Heart right ventricle (tissue), 16 donors: ENCODE data around the gene KRT24. TPM values are rescaled to one million over a fixed set of nuclear protein-coding genes. Genes with fewer than 3 reads are reported as not detected.

ENCODE experiments used
- ATAC-seq, 8 donors: fragments of 200-7000 bp; cut with Tn5 transposase; one replicate each; pipeline ENCODE4 v1.9.1; 2020; ENCODE audit warnings: mild to moderate bottlenecking in 8 of 8, moderate library complexity in 8 of 8, moderate number of reproducible peaks in 1 of 8
- DNase-seq, 2 donors: peaks; one replicate each; pipeline ENCODE4 v3.0.0-alpha.2; 2020
- H3K27ac ChIP-seq, 10 donors: fragments of 200-600 bp; sonication (generic) in 2 of 10; one replicate each; pipeline versions ENCODE4 v1.5.0 to v1.8.0; 2020 to 2022; ENCODE audit warnings: mild to moderate bottlenecking in 3 of 10
- H3K27me3 ChIP-seq, 7 donors: fragments of 200-600 bp; one replicate each; pipeline ENCODE4 v1.8.0; 2021 to 2022; ENCODE audit warnings: mild to moderate bottlenecking in 2 of 7
- H3K36me3 ChIP-seq, 9 donors: fragments of 200-600 bp; sonication (generic) in 1 of 9; one replicate each; pipeline versions ENCODE4 v1.5.0 to v1.8.0; 2020 to 2022; ENCODE audit warnings: mild to moderate bottlenecking in 2 of 9
- H3K4me1 ChIP-seq, 9 donors: fragments of 200-600 bp; sonication (generic) in 1 of 9; one replicate each; pipeline versions ENCODE4 v1.5.0 to v1.8.0; 2020 to 2022; ENCODE audit warnings: mild to moderate bottlenecking in 4 of 9
- H3K4me3 ChIP-seq, 10 donors: fragments of 200-600 bp; sonication (generic) in 2 of 10; one replicate each; pipeline versions ENCODE4 v1.5.0 to v1.8.0; 2020 to 2022; ENCODE audit warnings: mild to moderate bottlenecking in 7 of 10, moderate library complexity in 2 of 10
- H3K9me3 ChIP-seq, 11 donors: fragments of 200-600 bp in 10 of 11; sonication (generic) in 2 of 11; one replicate each; pipeline versions ENCODE4 v1.5.0 to v1.8.0; 2013 to 2022; ENCODE audit warnings: mild to moderate bottlenecking in 2 of 11, control low read depth in 1 of 11, moderate library complexity in 1 of 11
- CTCF ChIP-seq, 9 donors: fragments of 200-600 bp; sonication (generic) in 2 of 9; IDR thresholded peaks; one replicate each; pipeline versions ENCODE4 v1.5.0 to v1.8.0; 2021 to 2022; ENCODE audit warnings: antibody characterized with exemption in 9 of 9, mild to moderate bottlenecking in 5 of 9, moderate library complexity in 1 of 9
- WGBS, 2 donors: extraction: QIAGEN DNeasy Blood & Tissue Kit; methylation state at CpG; one replicate each; pipeline ENCODE4 v1.1.7; 2013; ENCODE audit warnings: inconsistent platforms in 1 of 2; 5-methylcytosine and 5-hydroxymethylcytosine counted together
- intact Hi-C, 10 donors: fragments of 100-400 bp; cut with DNase I; formaldehyde crosslinking; loops; one replicate each; pipeline versions ENCODE4 v1.11.1 to v1.14.2; 2022
- polyA plus RNA-seq, 2 donors: library from polyadenylated mRNA; stranded (reverse); fragments of 200-250 nt; gene quantifications; one replicate each; pipeline ENCODE4 v1.2.3, GENCODE V29; 2013
- total RNA-seq, 10 donors: library from RNA; stranded (reverse); fragmentation: NEBNext Ultra II Directional in 3 of 10; extraction: Animal tissue kit (Norgen Biotek cat#: 25700) in 3 of 10; gene quantifications; one replicate each; pipeline versions ENCODE4 v1.2.1 to v1.2.4, GENCODE V29; 2021 to 2023
- donor health status: Arrhythmogenic right ventricular cardiomyopathy.
- donor health status: ischemic (EF 13 %, LVEDD 7.1; RV severe dilation, severe dysfunction).
- donor health status: healthy with polysubstance abuse.
- donor health status: DM: no; HTN: yes; CAD: no.
- donor health status: DM: no; HTN: no; CAD: no.
- donor health status: ischemic (EF 25% LVEDD 6.9; RV normal size, moderate dysfunction).
- donor health status: ischemic (EF 25% LVEDD 5.7; RV mildly dilated, moderate dysfunction).
- donor health status: healthy.
- donor health status: DM: yes; HTN: yes; CAD: no.
- donor health status: Ischemic cardiomyopathy.
- donor health status: ischemic (EF 35%, LVEDD 5.7; RV mildly dilated, moderate dysfunction).
- donor health status: nonischemic (EF 11% LVEDD 7.7; RV severe dilation, severe dysfunction).
- donor health status: DM: yes; HTN: yes; CAD: no.
- donor health status: PGD.
- donor health status: ischemic (EF 29% LVEDD 5.4; RV normal size, mild dysfunction).
- donor health status: nonischemic (EF 23%, LVEDD 6.1; RV moderate dilation, normal function).

Gene KRT24
- total and polyA plus RNA-seq, 12 donors, result not detected

- no peak for ATAC-seq
- no peak for TF ChIP-seq CTCF (IDR thresholded peaks at IDR 0.05)
Measured at GRCh38 chr17:40658396-40658795, 45.2 kb downstream of the KRT24 start.

GRCh38 chr17:40651939-40652338 is 51.6 kb downstream of the KRT24 start:
- intact Hi-C loops, result no loop called here
- ATAC-seq, result no peak

More at GRCh38 chr17:40658396-40658795, 45.2 kb downstream of the KRT24 start:
- intact Hi-C loops, result no loop called here
- Histone ChIP-seq H3K27me3 (peaks cover 0 to 24% (median 0%) of the 10 kb centered on the region in 7 donors), H3K36me3 (no peaks in the 10 kb centered on the region), H3K4me1 (no peaks in the 10 kb centered on the region), H3K9me3 (no peaks in the 10 kb centered on the region), H3K27ac (no peak overlapping the region), H3K4me3 (no peak overlapping the region)
- no peak for DNase-seq

GRCh38 chr17:40648384-40648968 is 55.1 kb downstream of the KRT24 start:
- no peak for TF ChIP-seq CTCF (IDR thresholded peaks at IDR 0.05)
- Histone ChIP-seq H3K9me3 (no peaks in the 10 kb centered on the region), H3K36me3 (peaks cover 0 to 24% (median 8%) of the 10 kb centered on the region in 9 donors), H3K27ac (peak overlapping the region; percentile 96 to 100 (median 99)), H3K4me1 (peaks cover 14 to 48% (median 33%) of the 10 kb centered on the region in 9 donors), H3K4me3 (peak overlapping the region; percentile 76 to 96 (median 90)), H3K27me3 (no peaks in the 10 kb centered on the region)
- intact Hi-C loops, result no loop called here
- DNase-seq (peak in 1 of 2 donors; percentile 38), ATAC-seq (peak; percentile 23 to 75 (median 58))
- WGBS, 2 donors, result 2% methylated on average over 28 of the region's 28 CpGs

More at GRCh38 chr17:40651939-40652338, 51.6 kb downstream of the KRT24 start:
- no peak overlapping the region for H3K4me3 ChIP-seq
- 66 to 68% methylated on average over 5 of the region's 5 CpGs for WGBS, 2 donors
- no peak for TF ChIP-seq CTCF (IDR thresholded peaks at IDR 0.05)
- H3K27me3 ChIP-seq, result peaks cover 0 to 3% (median 0%) of the 10 kb centered on the region in 7 donors
- no peak overlapping the region for H3K27ac ChIP-seq
- H3K4me1 ChIP-seq, result peaks cover 2 to 14% (median 11%) of the 10 kb centered on the region in 9 donors
- no peak for DNase-seq
- H3K36me3 ChIP-seq, result no peaks in the 10 kb centered on the region
- H3K9me3 ChIP-seq, result no peaks in the 10 kb centered on the region

Other genes starting within 250 kb of the KRT24 start
- under 1 TPM in 1 of 10 donors, not detected in 9; 0.62 TPM for gene TNS4, start 202.1 kb downstream of the KRT24 start, total RNA-seq
- under 1 TPM in 1 of 2 donors, not detected in 1; 0.01 TPM for gene TNS4, start 202.1 kb downstream of the KRT24 start, polyA plus RNA-seq
- gene CCR7, start 138.3 kb downstream of the KRT24 start, total RNA-seq, result 1 to 10 TPM in 1 of 10 donors, under 1 TPM in 3, not detected in 6; 0.10 to 1.7 (median 0.48) TPM
- under 1 TPM in 1 of 2 donors, not detected in 1; 0.46 TPM for gene CCR7, start 138.3 kb downstream of the KRT24 start, polyA plus RNA-seq
- 10 to 100 TPM; 57.8 to 85.5 (median 68.8) TPM for gene SMARCE1, start 55.9 kb downstream of the KRT24 start, total RNA-seq
- gene SMARCE1, start 55.9 kb downstream of the KRT24 start, polyA plus RNA-seq, result 10 to 100 TPM; 48.6 to 50.9 TPM
- under 1 TPM in 3 of 10 donors, not detected in 7; 0.12 to 0.57 (median 0.21) TPM for gene KRT222, start 38.6 kb downstream of the KRT24 start, total RNA-seq
- gene KRT222, start 38.6 kb downstream of the KRT24 start, polyA plus RNA-seq, result under 1 TPM; 0.07 to 0.22 TPM
- gene KRT25, start 51.6 kb upstream of the KRT24 start, total RNA-seq, result not detected
- not detected for gene KRT25, start 51.6 kb upstream of the KRT24 start, polyA plus RNA-seq
- not detected for gene KRT26, start 68.4 kb upstream of the KRT24 start, total RNA-seq
- gene KRT26, start 68.4 kb upstream of the KRT24 start, polyA plus RNA-seq, result not detected
- gene KRT27, start 78.8 kb upstream of the KRT24 start, total RNA-seq, result under 1 TPM in 1 of 10 donors, not detected in 9; 0.21 TPM
- not detected for gene KRT27, start 78.8 kb upstream of the KRT24 start, polyA plus RNA-seq
- not detected for gene KRT28, start 96.2 kb upstream of the KRT24 start, total RNA-seq
- gene KRT28, start 96.2 kb upstream of the KRT24 start, polyA plus RNA-seq, result not detected
- 10 to 100 TPM; 40.9 to 63.1 (median 48.5) TPM for gene KRT10, start 118.9 kb upstream of the KRT24 start, total RNA-seq
- 10 to 100 TPM; 44.0 to 86.8 TPM for gene KRT10, start 118.9 kb upstream of the KRT24 start, polyA plus RNA-seq
- gene KRT12, start 163.5 kb upstream of the KRT24 start, total RNA-seq, result not detected
- gene KRT12, start 163.5 kb upstream of the KRT24 start, polyA plus RNA-seq, result not detected
- not detected for gene KRT20, start 181.5 kb upstream of the KRT24 start, total RNA-seq
- not detected for gene KRT20, start 181.5 kb upstream of the KRT24 start, polyA plus RNA-seq
- under 1 TPM in 3 of 10 donors, not detected in 7; 0.19 to 0.25 (median 0.23) TPM for gene KRT23, start 233.9 kb upstream of the KRT24 start, total RNA-seq
- gene KRT23, start 233.9 kb upstream of the KRT24 start, polyA plus RNA-seq, result under 1 TPM in 1 of 2 donors, not detected in 1; 0.01 TPM